ENCODE measurements around the gene SEPTIN3. TPM values are rescaled to one million over a fixed set of nuclear protein-coding genes. Genes with fewer than 3 reads are reported as not detected.

SEPTIN3 gene
- total and polyA plus RNA-seq, 9 of the 15 experiments (the other 6 are each of a cell fraction or from before 2014, with no cell fraction given): 0.06 TPM; not detected in 8

GRCh38 chr22:41939981-41940831 lies 29.0 kb upstream of the SEPTIN3 start:
- Histone ChIP-seq H3K9me3 (replicated peaks; ENCODE audit: control insufficient read depth, insufficient read depth, low read depth, low read length) (no peaks in the 10 kb centered on the region), H4K20me1 (replicated peaks; ENCODE audit: control insufficient read depth, insufficient read depth, low read length) (peaks cover 15% of the 10 kb centered on the region; the same call in 1 of the 2 replicates), H2AFZ (ENCODE audit: low read depth, low read length) (no peak overlapping the region), H3K9ac (ENCODE audit: insufficient read depth in 1 of 2, low read depth in 2 of 2, low read length in 2 of 2) (no peak overlapping the region), H3K9me1 (ENCODE audit: control insufficient read depth, insufficient read depth, low read length) (no peaks in the 10 kb centered on the region), H3K4me2 (ENCODE audit: insufficient read depth, low read length) (no peak overlapping the region), H3K27ac (ENCODE audit: extremely low read depth, low read depth, low read length) (peak overlapping the region; percentile 30; the same call in 2 of the 3 replicates), H3K27me3 (ENCODE audit: control insufficient read depth in 2 of 2, insufficient read depth in 2 of 2, low read length in 2 of 2) (no peaks in the 10 kb centered on the region), H3K36me3 (ENCODE audit: control insufficient read depth, insufficient read depth, low read length) (peaks cover 70% of the 10 kb centered on the region), H3K4me3 (no peak overlapping the region), H3K79me2 (ENCODE audit: control insufficient read depth, insufficient read depth, low read length) (peaks cover 15% of the 10 kb centered on the region), H3K4me1 (replicated peaks in 1 of 2; ENCODE audit: control insufficient read depth in 2 of 2, insufficient read depth in 2 of 2, low read length in 2 of 2) (peaks cover 0 to 19% of the 10 kb centered on the region in 2 experiments; a peak in 2 of 5 replicates)
- ATAC-seq (peak; percentile 40), DNase-seq (ENCODE audit: extremely low read depth in 1 of 4, low spot score in 3 of 4) (peak in 2 of 4 experiments; percentile 33 to 43), FAIRE-seq (no peak)
- intact Hi-C loops (cut with micrococcal nuclease): loop anchor here (5.0 kb wide), 1 partner anchor 118 kb away; no protein-coding TSS in a partner anchor
- WGBS (ENCODE audit: insufficient coverage, low coverage, missing lambda C conversion rate): 57% methylated on average over 10 of the region's 13 CpGs
- no TSS peak for BruUV-seq (replicated peaks)
- in situ Hi-C loops (cut with MboI): loop anchor here (5.0 kb wide), 1 partner anchor 243 kb away; the partner anchor contains the start of gene MEI1
- ChIA-PET POLR2A (interaction anchor here (0.9 kb wide), 1 partner anchor 150 kb away, joined by 5 read pairs; the partner anchor contains the start of gene NDUFA6), CTCF (ENCODE audit: low intra/inter-chr PET ratio) (interaction anchor here (1.1 to 3.5 kb wide), 4 partner anchors 117 to 274 kb away, joined by 3 to 29 read pairs (median 14); no protein-coding TSS in a partner anchor)
- TF ChIP-seq SP1 (CRISPR knock-in tag; IDR thresholded peaks at IDR 0.05) (no peak), FOXK2 (conservative IDR thresholded peaks at IDR 0.05 in 1 of 2, IDR thresholded peaks at IDR 0.05 in 1 of 2; ENCODE audit: low read depth in 2 of 2) (0 out of 4 replicates have a peak, but pooled peaks of 1 of the 2 experiments have one; percentile 28), NEUROD1 (IDR thresholded peaks at IDR 0.05; ENCODE audit: borderline replicate concordance, low read depth, low read length, partially characterized antibody) (no peak), BCLAF1 (IDR thresholded peaks at IDR 0.05; ENCODE audit: borderline replicate concordance in 1 of 2, control insufficient read depth in 1 of 2, low read depth in 2 of 2, low read length in 1 of 2) (no peak), ZFP36 (IDR thresholded peaks at IDR 0.05; ENCODE audit: low read depth, low read length, partially characterized antibody) (no peak), CAMTA2 (CRISPR knock-in tag; conservative IDR thresholded peaks at IDR 0.05) (no peak), ZFX (CRISPR knock-in tag; IDR thresholded peaks at IDR 0.05) (peak; percentile 34; the same call in 1 of the 2 replicates), NR2C2 (CRISPR knock-in tag; IDR thresholded peaks at IDR 0.05) (no peak), NR2C2 (tag; IDR thresholded peaks at IDR 0.05) (no peak), USF1 (CRISPR knock-in tag; IDR thresholded peaks at IDR 0.05) (peak; percentile 27), MAX (CRISPR knock-in tag; IDR thresholded peaks at IDR 0.05) (0 out of 2 replicates have a peak, but pooled peaks have one; percentile 41)
